Kidney glomerular epithelial cell (primary cell): Measurements from ENCODE around the gene GNA12.
A peak's percentile ranks its signal among the peaks of the same experiment; 100 is the strongest.
"Not testable (repeated sequence)": the region's sequence is repeated elsewhere in the genome, so short reads cannot be mapped to it uniquely, and the experiment has no call there.

Experiments used
- DNase-seq: peaks from one replicate; lab custom pipeline; 2025; lab: John Stamatoyannopoulos, UW

Gene GNA12

GRCh38 chr7:2691011-2691707 is 152.9 kb downstream of the GNA12 start:
- DNase-seq, result no peak

- peak; percentile 52 for DNase-seq
Observed at GRCh38 chr7:2689951-2690705, 154.0 kb downstream of the GNA12 start.

GRCh38 chr7:2689343-2689847 is 154.7 kb downstream of the GNA12 start:
- DNase-seq, result no peak

GRCh38 chr7:2688409-2689342 is 155.4 kb downstream of the GNA12 start:
- peak; percentile 31 for DNase-seq

GRCh38 chr7:2687881-2688318 is 156.2 kb downstream of the GNA12 start, which contains the start of gene AMZ1:
Gene AMZ1 (plus strand): TSS chr7:2688202. CDS start chr7:2700452, 12,250 bp downstream.
- DNase-seq, result no peak

GRCh38 chr7:2687338-2687869 is 156.7 kb downstream of the GNA12 start:
- DNase-seq, result peak; percentile 95

GRCh38 chr7:2686101-2686500 is 158.0 kb downstream of the GNA12 start:
- DNase-seq, result no peak

GRCh38 chr7:2684501-2684900 is 159.6 kb downstream of the GNA12 start:
- no peak for DNase-seq

- no peak for DNase-seq
Observed at GRCh38 chr7:2681929-2682799, 161.9 kb downstream of the GNA12 start.

- DNase-seq, result peak; percentile 40
Observed at GRCh38 chr7:2680792-2681490, 163.2 kb downstream of the GNA12 start.

- no peak for DNase-seq
Observed at GRCh38 chr7:2680256-2680655, 163.9 kb downstream of the GNA12 start.

- DNase-seq, result not testable (repeated sequence)
Observed at GRCh38 chr7:2679135-2680127, 164.7 kb downstream of the GNA12 start.

- not testable (repeated sequence) for DNase-seq
Observed at GRCh38 chr7:2678454-2678853, 165.7 kb downstream of the GNA12 start.
